ENCODE measurements around the gene VAMP5. TPM values are rescaled to one million over a fixed set of nuclear protein-coding genes. Genes with fewer than 3 reads are reported as not detected.

Gene VAMP5
- total RNA-seq, 1 experiment from 2014 or later, result 1.9 TPM

- POLR2A ChIA-PET, result interaction anchor here (0.6 to 15.3 kb wide), 33 partner anchors 8 to 618 kb away, joined by 3 to 236 read pairs (median 7); partner anchors contain the start of genes C2orf68, ELMOD3, GGCX and RETSAT
- peaks cover 30% of the 10 kb centered on the region for H4K20me1 ChIP-seq (ENCODE audit: insufficient read depth)
- peak overlapping the region; percentile 84 to 94 for H3K4me3 ChIP-seq (replicated peaks in 1 of 2; ENCODE audit: low read depth in 1 of 2, low read length in 2 of 2)
- TF ChIP-seq POLR2A (IDR thresholded peaks at IDR 0.05; ENCODE audit: borderline replicate concordance, extremely low read depth, insufficient read depth, insufficient read length), result peak; percentile 23
- TF ChIP-seq ZFX (IDR thresholded peaks at IDR 0.05), result peak; percentile 20; the same call in 1 of the 2 replicates
- TF ChIP-seq EZH2phosphoT487 (IDR thresholded peaks at IDR 0.05; ENCODE audit: borderline replicate concordance), result no peak
- H3K9ac ChIP-seq (ENCODE audit: low read length), result peak overlapping the region; percentile 94
- no peak; the same call in none of the 2 replicates for ATAC-seq
- CTCF ChIA-PET, result interaction anchor here (0.8 to 2.1 kb wide), 7 partner anchors 11 to 117 kb away, joined by 3 to 17 read pairs (median 4); no protein-coding TSS in a partner anchor
- no peak for DNase-seq (ENCODE audit: low read depth, low spot score)
- H3K27me3 ChIP-seq (ENCODE audit: insufficient read depth, low read length), result no peaks in the 10 kb centered on the region
- peak overlapping the region; percentile 75 for H3K4me2 ChIP-seq (ENCODE audit: low read length)
- RAD21 ChIA-PET (ENCODE audit: low non-redundant PET in 1 of 2, low total read pairs in 2 of 2, uncharacterized antibody in 2 of 2, unreplicated experiment in 2 of 2), result interaction anchor here (0.9 to 1.2 kb wide), 3 partner anchors 14 to 117 kb away, joined by 3 to 7 read pairs (median 6); no protein-coding TSS in a partner anchor
- H3K79me2 ChIP-seq (ENCODE audit: insufficient read depth, low read length), result peaks cover 58% of the 10 kb centered on the region
- peaks cover 27 to 32% of the 10 kb centered on the region in 2 experiments for H3K36me3 ChIP-seq (ENCODE audit: control insufficient read depth in 1 of 2, insufficient read depth in 2 of 2, low read length in 2 of 2)
- H3K27ac ChIP-seq (ENCODE audit: low read depth, low read length), result peak overlapping the region; percentile 99
- H3K9me2 ChIP-seq (ENCODE audit: insufficient read depth), result no peaks in the 10 kb centered on the region
- no peak overlapping the region for H2AFZ ChIP-seq (ENCODE audit: low read depth, low read length, poor library complexity, severe bottlenecking)
- no TSS peak for BruUV-seq (replicated peaks)
- no peaks in the 10 kb centered on the region for H3K9me3 ChIP-seq (ENCODE audit: control insufficient read depth in 1 of 2, insufficient read depth in 1 of 2, low read depth in 1 of 2, low read length in 2 of 2)
- peaks cover 14 to 45% of the 10 kb centered on the region in 2 experiments; a peak in 3 of 4 replicates for H3K4me1 ChIP-seq (ENCODE audit: control insufficient read depth in 1 of 2, insufficient read depth in 2 of 2, low read length in 2 of 2)
- intact Hi-C loops (cut with micrococcal nuclease), result loop anchor here (2.0 kb wide), 1 partner anchor 117 kb away; no protein-coding TSS in a partner anchor
Measured at GRCh38 chr2:85537600-85538506, 46.4 kb upstream of the VAMP5 start.

DNA sequence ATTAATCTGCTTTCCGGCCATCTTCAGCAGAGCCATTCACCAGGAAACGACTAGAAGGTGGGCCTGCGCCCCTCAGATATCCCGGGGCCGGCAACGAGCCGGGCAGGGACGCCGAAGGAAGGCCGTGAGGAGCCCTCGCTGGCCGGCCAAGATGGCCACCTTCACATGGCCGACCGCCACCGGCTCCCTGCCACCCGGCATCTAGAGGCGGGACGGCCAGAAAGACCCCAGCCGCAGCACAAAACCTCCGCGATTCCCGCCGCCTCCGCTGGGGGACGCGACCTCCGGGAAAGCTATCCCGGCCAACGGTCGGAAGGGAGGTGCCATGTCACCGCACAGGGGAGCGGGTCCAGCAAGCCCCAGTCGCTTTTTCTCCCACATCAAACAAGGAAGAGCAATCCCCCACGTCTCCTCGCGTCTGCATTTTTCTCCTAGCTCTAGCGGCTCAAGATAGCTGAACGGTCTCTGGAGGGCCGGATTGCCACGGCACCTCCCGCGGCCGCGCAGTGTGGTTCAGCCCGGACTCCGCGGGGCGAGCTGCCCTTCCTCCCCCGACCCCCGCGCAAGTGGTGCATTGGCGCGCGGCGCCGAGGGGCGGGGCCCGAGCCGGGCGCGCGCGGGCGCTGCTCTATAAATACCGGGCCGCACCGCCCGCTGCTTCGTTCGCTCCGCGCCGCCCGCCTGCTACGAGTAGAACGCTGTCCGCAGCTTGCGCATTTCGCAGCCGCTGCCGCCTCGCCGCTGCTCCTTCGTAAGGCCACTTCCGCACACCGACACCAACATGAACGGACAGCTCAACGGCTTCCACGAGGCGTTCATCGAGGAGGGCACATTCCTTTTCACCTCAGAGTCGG is 45.5 kb upstream of the VAMP5 start, which contains the start of gene MAT2A:
MAT2A (plus strand) TSS at position 662 of the 854 bp plus-strand sequence; CDS start at position 782, 120 bp downstream.
- ChIA-PET CTCF (interaction anchor here (0.9 to 2.1 kb wide), 8 partner anchors 10 to 125 kb away, joined by 3 to 17 read pairs (median 4); no protein-coding TSS in a partner anchor), RAD21 (ENCODE audit: low non-redundant PET in 1 of 2, low total read pairs in 2 of 2, uncharacterized antibody in 2 of 2, unreplicated experiment in 2 of 2) (interaction anchor here (0.6 to 1.2 kb wide), 7 partner anchors 13 to 118 kb away, joined by 3 to 10 read pairs (median 6); no protein-coding TSS in a partner anchor), POLR2A (interaction anchor here (0.6 to 15.3 kb wide), 40 partner anchors 8 to 618 kb away, joined by 3 to 236 read pairs (median 6); partner anchors contain the start of genes C2orf68, ELMOD3, GGCX and RETSAT)
- Histone ChIP-seq H3K9ac (ENCODE audit: low read length) (peak within 1 kb of the TSS; percentile 94), H3K9me2 (ENCODE audit: insufficient read depth) (no peaks in the 10 kb centered on the region), H2AFZ (ENCODE audit: low read depth, low read length, poor library complexity, severe bottlenecking) (no peak within 1 kb of the TSS), H3K27ac (ENCODE audit: low read depth, low read length) (peak within 1 kb of the TSS; percentile 99), H3K9me3 (ENCODE audit: control insufficient read depth in 1 of 2, insufficient read depth in 1 of 2, low read depth in 1 of 2, low read length in 2 of 2) (no peaks in the 10 kb centered on the region), H4K20me1 (ENCODE audit: insufficient read depth) (peaks cover 35% of the 10 kb centered on the region), H3K4me2 (ENCODE audit: low read length) (peak within 1 kb of the TSS; percentile 75), H3K4me3 (replicated peaks in 1 of 2; ENCODE audit: low read depth in 1 of 2, low read length in 2 of 2) (peak within 1 kb of the TSS; percentile 84 to 94), H3K27me3 (ENCODE audit: insufficient read depth, low read length) (no peaks in the 10 kb centered on the region), H3K79me2 (ENCODE audit: insufficient read depth, low read length) (peaks cover 65% of the 10 kb centered on the region), H3K36me3 (ENCODE audit: control insufficient read depth in 1 of 2, insufficient read depth in 2 of 2, low read length in 2 of 2) (peaks cover 32 to 40% of the 10 kb centered on the region in 2 experiments), H3K4me1 (ENCODE audit: control insufficient read depth in 1 of 2, insufficient read depth in 2 of 2, low read length in 2 of 2) (peaks cover 14 to 45% of the 10 kb centered on the region in 2 experiments; a peak in 3 of 4 replicates)
- ATAC-seq (peak; percentile 81), DNase-seq (ENCODE audit: low read depth, low spot score) (peak; percentile 89)
- BruUV-seq (replicated peaks), result TSS peak; percentile 77
- intact Hi-C loops (cut with micrococcal nuclease), result loop anchor here (1.0 to 2.0 kb wide), 3 partner anchors 39 to 118 kb away; no protein-coding TSS in a partner anchor
- no peak for TF ChIP-seq ZNF274 (IDR thresholded peaks at IDR 0.05; ENCODE audit: low read depth, low read length)
- TF ChIP-seq, protein P1, sequence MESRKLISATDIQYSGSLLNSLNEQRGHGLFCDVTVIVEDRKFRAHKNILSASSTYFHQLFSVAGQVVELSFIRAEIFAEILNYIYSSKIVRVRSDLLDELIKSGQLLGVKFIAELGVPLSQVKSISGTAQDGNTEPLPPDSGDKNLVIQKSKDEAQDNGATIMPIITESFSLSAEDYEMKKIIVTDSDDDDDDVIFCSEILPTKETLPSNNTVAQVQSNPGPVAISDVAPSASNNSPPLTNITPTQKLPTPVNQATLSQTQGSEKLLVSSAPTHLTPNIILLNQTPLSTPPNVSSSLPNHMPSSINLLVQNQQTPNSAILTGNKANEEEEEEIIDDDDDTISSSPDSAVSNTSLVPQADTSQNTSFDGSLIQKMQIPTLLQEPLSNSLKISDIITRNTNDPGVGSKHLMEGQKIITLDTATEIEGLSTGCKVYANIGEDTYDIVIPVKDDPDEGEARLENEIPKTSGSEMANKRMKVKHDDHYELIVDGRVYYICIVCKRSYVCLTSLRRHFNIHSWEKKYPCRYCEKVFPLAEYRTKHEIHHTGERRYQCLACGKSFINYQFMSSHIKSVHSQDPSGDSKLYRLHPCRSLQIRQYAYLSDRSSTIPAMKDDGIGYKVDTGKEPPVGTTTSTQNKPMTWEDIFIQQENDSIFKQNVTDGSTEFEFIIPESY (IDR thresholded peaks at IDR 0.05; ENCODE audit: extremely low read depth, insufficient replicate concordance, low read length), result peak; percentile 8
- TF ChIP-seq POLR2A (IDR thresholded peaks at IDR 0.05; ENCODE audit: borderline replicate concordance, extremely low read depth, insufficient read depth, insufficient read length), result peak; percentile 99
- no peak for TF ChIP-seq SRF (IDR thresholded peaks at IDR 0.05; ENCODE audit: low read depth)
- no peak for TF ChIP-seq CEBPB (IDR thresholded peaks at IDR 0.05; ENCODE audit: low read depth)
- TF ChIP-seq POLR2AphosphoS5 (IDR thresholded peaks at IDR 0.05; ENCODE audit: low read depth, low read length), result peak; percentile 99
- TF ChIP-seq MAX (IDR thresholded peaks at IDR 0.05), result no peak
- TF ChIP-seq ZFX (IDR thresholded peaks at IDR 0.05), result no peak
- peak; percentile 40 for TF ChIP-seq TCF7L2 (IDR thresholded peaks at IDR 0.05; ENCODE audit: borderline replicate concordance, extremely low read depth, insufficient read depth, insufficient read length)
- TF ChIP-seq CBX3 (IDR thresholded peaks at IDR 0.05; ENCODE audit: low read depth), result no peak
- no peak for TF ChIP-seq EZH2 (IDR thresholded peaks at IDR 0.05)
- TF ChIP-seq EZH2phosphoT487 (IDR thresholded peaks at IDR 0.05; ENCODE audit: borderline replicate concordance), result no peak

All from HCT116 (cell line).